K562 (cell line): Measurements from ENCODE around the gene CATSPER1. TPM values are rescaled to one million over a fixed set of nuclear protein-coding genes. Genes with fewer than 3 reads are reported as not detected.
A peak's percentile ranks its signal among the peaks of the same experiment; 100 is the strongest.

Experiments used
- GABPA ChIP-seq: fragments of 200-800 bp; sonication (Bioruptor generic); conservative IDR thresholded peaks from 2 replicates; pipeline ENCODE4 v1.6.1; 2016; ENCODE audit warnings: low read depth, missing genetic modification characterization, missing compliant biosample characterization
- HDGF ChIP-seq: fragments of 450-650 bp; IDR thresholded peaks from 2 replicates; pipeline ENCODE4 v1.6.1; 2016
- KLF13 ChIP-seq: fragments of 450-650 bp; IDR thresholded peaks from 2 replicates; pipeline ENCODE4 v1.6.1; 2016; ENCODE audit warnings: missing genetic modification characterization, low read depth, mild to moderate bottlenecking, missing compliant biosample characterization, moderate library complexity, borderline replicate concordance
- RFX7 ChIP-seq: fragments of 250-450 bp; sonication (Bioruptor Pico); IDR thresholded peaks from 2 replicates; pipeline ENCODE4 v1.5.1; 2021; ENCODE audit warnings: mild to moderate bottlenecking
- ZNF121 ChIP-seq: sonication (generic); formaldehyde crosslinking; conservative IDR thresholded peaks from 2 replicates; pipeline ENCODE4 v1.8.0; 2022; ENCODE audit warnings: missing genetic modification reagents
- polyA plus RNA-seq, 8 experiments: library from polyadenylated mRNA; depleted of rRNA in 4 of 8; stranded (reverse) in 5 of 8; unstranded in 3 of 8; fragments of >200 nt; fragmentation: Nextera tagmentation in 2 of 8; fragmentation: Illumina TruSeq in 1 of 8; extraction: Ambion mirVana in 2 of 8; extraction: Trizol in 1 of 8; gene quantifications; 2 replicates each; pipeline versions ENCODE4 v1.2.1 to v1.2.3, GENCODE V29; 2011 to 2014; ENCODE audit warnings: inconsistent platforms in 1 of 8, missing spikeins in 1 of 8
- total RNA-seq, 7 experiments: library from RNA; depleted of rRNA in 6 of 7; stranded (reverse); fragments of >200 nt in 6 of 7; fragmentation: Illumina TruSeq in 2 of 7; extraction: Trizol in 2 of 7; gene quantifications; 2 replicates each; pipeline versions ENCODE4 v1.2.1 to v1.2.3, GENCODE V29; 2011 to 2021; ENCODE audit warnings: low replicate concordance in 1 of 7
- TF ChIP-seq, protein P1 (sequence below): sonication (generic); formaldehyde crosslinking; IDR thresholded peaks from 2 replicates; pipeline ENCODE4 v1.8.1; 2022; ENCODE audit warnings: missing genetic modification reagents
- TF ChIP-seq, protein P2 (sequence below): fragments of 450-650 bp; IDR thresholded peaks from 2 replicates; pipeline ENCODE4 v1.7.1; 2018; ENCODE audit warnings: mild to moderate bottlenecking, low read depth; ENCODE audit not compliant: partially characterized antibody
- TF ChIP-seq, protein P3 (sequence below): fragments of 450-650 bp; IDR thresholded peaks from 2 replicates; pipeline ENCODE4 v1.6.1; 2016; ENCODE audit warnings: borderline replicate concordance

The CATSPER1 gene
- total and polyA plus RNA-seq, 9 of the 15 experiments (the other 6 are each of a cell fraction or from before 2014, with no cell fraction given), result 0.21 to 3.3 (median 0.76) TPM

DNA sequence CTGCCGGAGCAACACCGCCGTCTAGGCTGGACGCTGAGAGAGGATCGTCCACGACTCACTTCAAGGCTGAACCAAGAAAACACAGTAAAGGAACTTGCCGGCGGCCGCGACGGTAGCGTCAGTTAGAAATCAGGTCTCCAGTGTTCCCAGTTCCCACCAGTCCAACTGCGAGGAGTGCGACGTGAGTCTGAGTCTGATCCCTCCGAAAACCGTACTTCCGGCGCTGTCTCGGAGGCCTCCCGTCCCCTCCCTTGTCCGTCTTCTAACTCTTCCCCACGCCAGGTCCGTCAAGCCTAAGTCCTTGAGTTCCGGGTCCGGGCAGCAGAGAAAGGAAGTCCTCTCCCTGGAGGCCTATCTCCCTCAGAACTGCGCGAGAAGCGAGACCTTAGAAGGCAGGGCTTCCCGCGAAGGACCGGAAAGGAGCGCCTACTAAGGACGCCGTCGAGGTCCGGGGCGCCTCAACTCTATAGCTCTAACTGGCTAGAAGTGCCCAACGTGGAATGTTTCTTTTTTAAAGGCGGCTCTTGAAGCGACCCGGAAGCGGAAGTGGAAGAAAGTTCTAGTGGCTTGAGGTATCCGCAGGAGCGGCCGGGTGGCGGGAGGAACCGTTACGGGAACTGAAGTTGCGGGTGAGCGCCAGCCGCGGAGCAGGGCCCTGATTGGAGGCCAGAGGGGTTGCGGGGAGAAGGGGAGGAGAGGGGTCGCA, 24.2 kb downstream of the CATSPER1 start, which contains the start of the genes BANF1 and EIF1AD (continued):
- no peak for TF ChIP-seq ZNF121 (CRISPR knock-in tag)
- TF ChIP-seq RFX7 (CRISPR knock-in tag), result no peak
- TF ChIP-seq, protein P1, sequence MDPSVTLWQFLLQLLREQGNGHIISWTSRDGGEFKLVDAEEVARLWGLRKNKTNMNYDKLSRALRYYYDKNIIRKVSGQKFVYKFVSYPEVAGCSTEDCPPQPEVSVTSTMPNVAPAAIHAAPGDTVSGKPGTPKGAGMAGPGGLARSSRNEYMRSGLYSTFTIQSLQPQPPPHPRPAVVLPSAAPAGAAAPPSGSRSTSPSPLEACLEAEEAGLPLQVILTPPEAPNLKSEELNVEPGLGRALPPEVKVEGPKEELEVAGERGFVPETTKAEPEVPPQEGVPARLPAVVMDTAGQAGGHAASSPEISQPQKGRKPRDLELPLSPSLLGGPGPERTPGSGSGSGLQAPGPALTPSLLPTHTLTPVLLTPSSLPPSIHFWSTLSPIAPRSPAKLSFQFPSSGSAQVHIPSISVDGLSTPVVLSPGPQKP (CRISPR knock-in tag), result no peak
- no peak for TF ChIP-seq HDGF
- peak; percentile 99 for TF ChIP-seq GABPA (tag)
- TF ChIP-seq KLF13, result peak; percentile 29; the same call in 1 of the 2 replicates
- TF ChIP-seq, protein P2, sequence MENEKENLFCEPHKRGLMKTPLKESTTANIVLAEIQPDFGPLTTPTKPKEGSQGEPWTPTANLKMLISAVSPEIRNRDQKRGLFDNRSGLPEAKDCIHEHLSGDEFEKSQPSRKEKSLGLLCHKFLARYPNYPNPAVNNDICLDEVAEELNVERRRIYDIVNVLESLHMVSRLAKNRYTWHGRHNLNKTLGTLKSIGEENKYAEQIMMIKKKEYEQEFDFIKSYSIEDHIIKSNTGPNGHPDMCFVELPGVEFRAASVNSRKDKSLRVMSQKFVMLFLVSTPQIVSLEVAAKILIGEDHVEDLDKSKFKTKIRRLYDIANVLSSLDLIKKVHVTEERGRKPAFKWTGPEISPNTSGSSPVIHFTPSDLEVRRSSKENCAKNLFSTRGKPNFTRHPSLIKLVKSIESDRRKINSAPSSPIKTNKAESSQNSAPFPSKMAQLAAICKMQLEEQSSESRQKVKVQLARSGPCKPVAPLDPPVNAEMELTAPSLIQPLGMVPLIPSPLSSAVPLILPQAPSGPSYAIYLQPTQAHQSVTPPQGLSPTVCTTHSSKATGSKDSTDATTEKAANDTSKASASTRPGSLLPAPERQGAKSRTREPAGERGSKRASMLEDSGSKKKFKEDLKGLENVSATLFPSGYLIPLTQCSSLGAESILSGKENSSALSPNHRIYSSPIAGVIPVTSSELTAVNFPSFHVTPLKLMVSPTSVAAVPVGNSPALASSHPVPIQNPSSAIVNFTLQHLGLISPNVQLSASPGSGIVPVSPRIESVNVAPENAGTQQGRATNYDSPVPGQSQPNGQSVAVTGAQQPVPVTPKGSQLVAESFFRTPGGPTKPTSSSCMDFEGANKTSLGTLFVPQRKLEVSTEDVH, result peak; percentile 98
- TF ChIP-seq, protein P3, sequence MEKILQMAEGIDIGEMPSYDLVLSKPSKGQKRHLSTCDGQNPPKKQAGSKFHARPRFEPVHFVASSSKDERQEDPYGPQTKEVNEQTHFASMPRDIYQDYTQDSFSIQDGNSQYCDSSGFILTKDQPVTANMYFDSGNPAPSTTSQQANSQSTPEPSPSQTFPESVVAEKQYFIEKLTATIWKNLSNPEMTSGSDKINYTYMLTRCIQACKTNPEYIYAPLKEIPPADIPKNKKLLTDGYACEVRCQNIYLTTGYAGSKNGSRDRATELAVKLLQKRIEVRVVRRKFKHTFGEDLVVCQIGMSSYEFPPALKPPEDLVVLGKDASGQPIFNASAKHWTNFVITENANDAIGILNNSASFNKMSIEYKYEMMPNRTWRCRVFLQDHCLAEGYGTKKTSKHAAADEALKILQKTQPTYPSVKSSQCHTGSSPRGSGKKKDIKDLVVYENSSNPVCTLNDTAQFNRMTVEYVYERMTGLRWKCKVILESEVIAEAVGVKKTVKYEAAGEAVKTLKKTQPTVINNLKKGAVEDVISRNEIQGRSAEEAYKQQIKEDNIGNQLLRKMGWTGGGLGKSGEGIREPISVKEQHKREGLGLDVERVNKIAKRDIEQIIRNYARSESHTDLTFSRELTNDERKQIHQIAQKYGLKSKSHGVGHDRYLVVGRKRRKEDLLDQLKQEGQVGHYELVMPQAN, result peak; percentile 86; the same call in 1 of the 2 replicates
